SK-N-SH (cell line): ENCODE data around the gene CTTNBP2NL. TPM values are rescaled to one million over a fixed set of nuclear protein-coding genes. Genes with fewer than 3 reads are reported as not detected.
"Not testable (repeated sequence)": the region's sequence is repeated elsewhere in the genome, so short reads cannot be mapped to it uniquely, and the experiment has no call there.

Source experiments
- CTCF ChIA-PET: fragments of 300-600, 350-600 bp; formaldehyde crosslinking; extraction: SDS; loops from one replicate; lab custom pipeline; 2021; lab: Yijun Ruan, JAX
- POLR2A ChIA-PET: fragments of 350-600 bp; sonication (Branson Sonifier 250); formaldehyde crosslinking; extraction: SDS; loops from one replicate; lab custom pipeline; 2020; ENCODE audit warnings: antibody characterized with exemption, inconsistent platforms; lab: Yijun Ruan, JAX
- DNase-seq: peaks from one replicate; pipeline ENCODE4 v3.0.0; 2012
- H2AFZ ChIP-seq: fragments of 200-600 bp; sonication (generic); 2 replicates; pipeline ENCODE4 v1.8.1; 2016; ENCODE audit warnings: antibody characterized with exemption, mild to moderate bottlenecking, low read depth
- H3F3A ChIP-seq: fragments of 200-600 bp; sonication (generic); replicated peaks from 2 replicates; pipeline ENCODE3; 2016; ENCODE audit warnings: antibody characterized with exemption, mild to moderate bottlenecking; ENCODE audit not compliant: insufficient read depth
- H3K27ac ChIP-seq, 2 experiments: fragments of 200-500 bp in 1 of 2; fragments of 200-600 bp in 1 of 2; sonication (Bioruptor generic) in 1 of 2; sonication (generic), shearing (Covaris generic) in 1 of 2; 2 replicates each; pipeline versions ENCODE4 v1.5.1 to v1.6.1; 2014 to 2016; ENCODE audit warnings: low read depth in 2 of 2, inconsistent platforms in 1 of 2, low read length in 1 of 2, mild to moderate bottlenecking in 1 of 2, mixed read lengths in 1 of 2
- H3K27me3 ChIP-seq: fragments of 200-600 bp; sonication (generic), shearing (Covaris generic); 2 replicates; pipeline ENCODE4 v1.6.1; 2016; ENCODE audit warnings: mixed run types; ENCODE audit not compliant: insufficient read depth
- H3K36me3 ChIP-seq, 2 experiments: fragments of 200-500 bp in 1 of 2; fragments of 200-600 bp in 1 of 2; sonication (Bioruptor generic) in 1 of 2; sonication (generic) in 1 of 2; replicated peaks in 1 of 2; 2 replicates each; pipeline versions ENCODE3 to v1.5.1; 2014 to 2016; ENCODE audit warnings: low read length in 1 of 2, mild to moderate bottlenecking in 1 of 2; ENCODE audit not compliant: insufficient read depth in 2 of 2, control insufficient read depth in 1 of 2
- H3K4me1 ChIP-seq, 2 experiments: fragments of 200-500 bp in 1 of 2; fragments of 200-600 bp in 1 of 2; sonication (Bioruptor generic) in 1 of 2; sonication (generic), shearing (Covaris generic) in 1 of 2; 2 replicates each; pipeline versions ENCODE4 v1.5.1 to v1.6.1; 2014 to 2016; ENCODE audit warnings: low read depth in 1 of 2, low read length in 1 of 2, mixed run types in 1 of 2; ENCODE audit not compliant: insufficient read depth in 2 of 2, control insufficient read depth in 1 of 2
- H3K4me2 ChIP-seq: fragments of 200-600 bp; sonication (generic), shearing (Covaris generic); 2 replicates; pipeline ENCODE4 v1.6.1; 2017; ENCODE audit warnings: mixed run types
- H3K4me3 ChIP-seq, 2 experiments: fragments of 200-500 bp in 1 of 2; fragments of 200-600 bp in 1 of 2; sonication (Bioruptor generic) in 1 of 2; sonication (generic), shearing (Covaris generic) in 1 of 2; 2 replicates each; pipeline versions ENCODE4 v1.5.1 to v1.8.1; 2014 to 2016; ENCODE audit warnings: low read depth in 2 of 2, inconsistent platforms in 1 of 2, low read length in 1 of 2, mild to moderate bottlenecking in 1 of 2, mixed read lengths in 1 of 2, moderate library complexity in 1 of 2
- H3K79me2 ChIP-seq: fragments of 200-600 bp; sonication (generic); 2 replicates; pipeline ENCODE4 v1.8.1; 2017; ENCODE audit warnings: mild to moderate bottlenecking; ENCODE audit not compliant: insufficient read depth
- H3K9ac ChIP-seq: fragments of 200-600 bp; sonication (generic); 2 replicates; pipeline ENCODE4 v1.6.1; 2017; ENCODE audit warnings: mixed run types
- H3K9me2 ChIP-seq: fragments of 200-600 bp; sonication (generic); 2 replicates; pipeline ENCODE4 v1.6.1; 2017; ENCODE audit warnings: mixed run types
- H3K9me3 ChIP-seq: fragments of 200-600 bp; sonication (generic); 2 replicates; pipeline ENCODE4 v1.6.1; 2017; ENCODE audit warnings: mixed run types, mild to moderate bottlenecking, moderate library complexity
- H4K20me1 ChIP-seq: fragments of 200-600 bp; sonication (generic); 2 replicates; pipeline ENCODE4 v1.6.1; 2017; ENCODE audit warnings: mild to moderate bottlenecking, mixed run types; ENCODE audit not compliant: insufficient read depth
- ELF1 ChIP-seq: IDR thresholded peaks from 2 replicates; pipeline ENCODE4 v1.4.0; 2012
- GABPA ChIP-seq: IDR thresholded peaks from 2 replicates; pipeline ENCODE4 v1.4.0; 2012; ENCODE audit warnings: low read depth, mild to moderate bottlenecking
- MEF2A ChIP-seq: IDR thresholded peaks from 2 replicates; pipeline ENCODE4 v1.4.0; 2012; ENCODE audit warnings: low read depth, borderline replicate concordance
- POLR2AphosphoS5 ChIP-seq: IDR thresholded peaks from 2 replicates; pipeline ENCODE4 v1.6.1; 2012; ENCODE audit warnings: low read depth, low read length
- RXRA ChIP-seq: IDR thresholded peaks from 2 replicates; pipeline ENCODE4 v1.4.0; 2012; ENCODE audit warnings: low read depth, mild to moderate bottlenecking, borderline replicate concordance
- USF2 ChIP-seq: fragments of 150-350 bp; IDR thresholded peaks from 2 replicates; pipeline ENCODE4 v1.6.1; 2017; ENCODE audit warnings: antibody characterized with exemption, low read length, low read depth, borderline replicate concordance
- ZBTB33 ChIP-seq: IDR thresholded peaks from 2 replicates; pipeline ENCODE4 v1.4.0; 2012; ENCODE audit warnings: low read depth, borderline replicate concordance
- WGBS: methylation state at CpG from one replicate; pipeline ENCODE4 v1.1.6; 2017; ENCODE audit warnings: low lambda C conversion rate; 5-methylcytosine and 5-hydroxymethylcytosine counted together
- polyA plus RNA-seq, 3 experiments: library from polyadenylated mRNA; depleted of rRNA; stranded (reverse); fragments of >200 nt; gene quantifications; 2 replicates each; pipeline ENCODE4 v1.2.3, GENCODE V29; 2012
- TF ChIP-seq, protein P1 (sequence below): IDR thresholded peaks from 2 replicates; pipeline ENCODE4; 2012

Gene CTTNBP2NL
- polyA plus RNA-seq, 1 of the 3 experiments (the other 2 are of a cell fraction) = 4.9 TPM

GRCh38 chr1:112399456-112399855, 3.4 kb downstream of the CTTNBP2NL start:
- H2AFZ ChIP-seq = no peak overlapping the region
- POLR2A ChIA-PET = no interaction called here
- no peak for DNase-seq
- peaks cover 63% of the 10 kb centered on the region for H4K20me1 ChIP-seq
- H3K36me3 ChIP-seq = no peaks in the 10 kb centered on the region
- TF ChIP-seq ZBTB33 = no peak
- TF ChIP-seq, protein P1, sequence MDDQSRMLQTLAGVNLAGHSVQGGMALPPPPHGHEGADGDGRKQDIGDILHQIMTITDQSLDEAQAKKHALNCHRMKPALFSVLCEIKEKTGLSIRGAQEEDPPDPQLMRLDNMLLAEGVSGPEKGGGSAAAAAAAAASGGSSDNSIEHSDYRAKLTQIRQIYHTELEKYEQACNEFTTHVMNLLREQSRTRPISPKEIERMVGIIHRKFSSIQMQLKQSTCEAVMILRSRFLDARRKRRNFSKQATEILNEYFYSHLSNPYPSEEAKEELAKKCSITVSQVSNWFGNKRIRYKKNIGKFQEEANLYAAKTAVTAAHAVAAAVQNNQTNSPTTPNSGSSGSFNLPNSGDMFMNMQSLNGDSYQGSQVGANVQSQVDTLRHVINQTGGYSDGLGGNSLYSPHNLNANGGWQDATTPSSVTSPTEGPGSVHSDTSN = no peak
- no peak for TF ChIP-seq USF2
- TF ChIP-seq ELF1 = no peak
- no peak for TF ChIP-seq GABPA
- no peak for TF ChIP-seq MEF2A
- TF ChIP-seq RXRA = no peak
- TF ChIP-seq POLR2AphosphoS5 = no peak
- H3K9me3 ChIP-seq = no peaks in the 10 kb centered on the region
- H3K9me2 ChIP-seq = no peaks in the 10 kb centered on the region
- H3F3A ChIP-seq = peaks cover 35% of the 10 kb centered on the region
- no peak overlapping the region for H3K27ac ChIP-seq
- H3K27me3 ChIP-seq = no peaks in the 10 kb centered on the region
- no peak overlapping the region for H3K4me3 ChIP-seq
- CTCF ChIA-PET = interaction anchor here (0.8 to 2.1 kb wide), 2 partner anchors 9 to 103 kb away, joined by 4 to 11 read pairs; no protein-coding TSS in a partner anchor
- 95% methylated on average over 4 of the region's 4 CpGs for WGBS
- H3K4me2 ChIP-seq = no peak overlapping the region
- H3K9ac ChIP-seq = no peak overlapping the region
- H3K4me1 ChIP-seq = peaks cover 13 to 41% of the 10 kb centered on the region in 2 experiments
- H3K79me2 ChIP-seq = peaks cover 87% of the 10 kb centered on the region

DNA sequence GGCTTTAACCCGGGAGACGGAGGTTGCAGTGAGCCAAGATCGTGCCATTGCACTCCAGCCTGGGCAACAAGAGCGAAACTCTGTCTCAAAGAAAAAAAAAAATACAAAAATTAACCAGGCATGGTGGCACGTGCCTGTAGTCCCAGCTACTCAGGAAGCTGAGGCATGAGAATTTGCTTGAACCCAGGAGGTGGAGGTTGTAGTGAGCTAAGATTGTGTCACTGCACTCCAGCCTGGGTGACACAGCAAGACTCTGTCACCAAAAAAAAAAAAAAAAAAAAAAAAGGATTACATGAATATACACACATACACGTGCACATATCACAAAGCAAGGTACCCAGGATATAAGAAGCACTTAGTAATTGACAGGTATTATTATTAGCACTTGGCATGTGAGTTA, 4.7 kb downstream of the CTTNBP2NL start:
- not testable (repeated sequence) for H3K4me2 ChIP-seq
- WGBS = 97% methylated on average over 6 of the region's 6 CpGs

More for the DNA sequence above, 4.7 kb downstream of the CTTNBP2NL start:
- H3K27ac ChIP-seq, H2AFZ ChIP-seq, H3K36me3 ChIP-seq, POLR2A ChIA-PET, H3K9me3 ChIP-seq, H3K4me3 ChIP-seq, H3K9ac ChIP-seq, DNase-seq, H3K27me3 ChIP-seq, H3K9me2 ChIP-seq: not testable (repeated sequence)
- Histone ChIP-seq H3F3A (peaks cover 28% of the 10 kb centered on the region), H3K4me1 (peaks cover 7 to 45% of the 10 kb centered on the region in 2 experiments; a peak in 3 of 4 replicates), H3K79me2 (peaks cover 95% of the 10 kb centered on the region), H4K20me1 (peaks cover 63% of the 10 kb centered on the region)
- CTCF ChIA-PET = interaction anchor here (0.9 to 2.1 kb wide), 3 partner anchors 10 to 65 kb away, joined by 3 to 11 read pairs (median 6); no protein-coding TSS in a partner anchor
